GM19467 (cell line): Measurements from ENCODE around the gene PSMD14.
"Not testable (repeated sequence)": the region's sequence is repeated elsewhere in the genome, so short reads cannot be mapped to it uniquely, and the experiment has no call there.

Source experiments
- ATAC-seq: cut with Tn5 transposase; IDR thresholded peaks from one replicate; pipeline ENCODE4 v1.9.1; 2021; ENCODE audit warnings: mild to moderate bottlenecking, moderate library complexity; ENCODE audit not compliant: unreplicated experiment

Gene PSMD14

DNA sequence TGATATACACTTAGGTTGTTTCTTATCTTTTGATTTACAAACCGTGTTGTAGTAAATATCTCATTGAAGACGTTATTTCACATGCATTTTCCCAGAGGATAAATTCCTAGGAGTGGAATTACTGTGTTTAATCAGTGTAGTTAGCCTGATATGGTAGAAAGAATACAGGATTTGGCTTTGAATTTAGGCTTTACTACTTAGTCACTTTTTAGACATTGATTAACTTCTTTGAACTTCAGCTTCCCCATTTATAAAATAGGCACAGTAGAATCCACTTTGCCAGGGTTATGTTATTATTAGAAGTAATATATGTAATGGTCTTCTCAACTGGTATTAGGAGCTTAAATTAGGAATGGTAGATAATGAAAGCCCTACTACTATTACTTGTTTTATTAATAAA lies 27.4 kb downstream of the PSMD14 start:
- ATAC-seq: no peak

DNA sequence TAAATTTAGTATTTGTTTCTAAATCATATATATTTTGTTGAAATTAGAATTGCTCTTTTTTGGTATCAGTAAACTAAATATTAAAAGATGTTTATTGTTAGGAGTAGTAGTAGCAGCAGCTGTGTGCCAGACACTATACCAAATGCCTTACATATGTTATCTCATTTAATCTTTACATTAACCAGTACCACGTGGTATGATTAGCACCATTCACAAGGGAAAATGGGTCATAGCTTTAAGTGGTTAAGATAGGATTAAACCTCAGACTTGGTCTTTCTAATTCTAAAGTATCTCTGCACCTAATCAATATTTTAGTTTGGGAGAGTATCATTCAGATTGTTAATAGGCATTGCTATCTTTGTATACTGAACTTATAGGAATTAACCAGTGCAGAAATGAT lies 29.0 kb downstream of the PSMD14 start:
- ATAC-seq: no peak

DNA sequence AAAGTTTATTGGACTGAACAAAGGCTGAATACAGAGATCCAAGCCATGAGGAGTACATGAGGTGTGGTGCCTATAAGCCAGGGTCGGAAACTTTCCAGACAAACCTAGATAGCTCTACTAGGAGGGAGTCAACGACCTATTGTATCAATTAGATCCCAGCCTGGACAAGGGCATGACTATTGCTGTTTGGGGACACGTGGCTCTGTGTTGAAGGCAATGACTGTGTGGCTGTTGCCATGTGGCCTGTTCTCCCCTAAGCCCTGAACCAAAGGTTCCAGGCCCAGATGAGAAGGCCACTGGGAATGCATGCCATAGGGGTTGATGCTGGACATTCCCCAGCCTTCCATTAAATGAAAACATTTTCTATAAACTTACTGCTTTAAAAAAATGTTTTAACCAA lies 31.3 kb downstream of the PSMD14 start:
- ATAC-seq: not testable (repeated sequence)

DNA sequence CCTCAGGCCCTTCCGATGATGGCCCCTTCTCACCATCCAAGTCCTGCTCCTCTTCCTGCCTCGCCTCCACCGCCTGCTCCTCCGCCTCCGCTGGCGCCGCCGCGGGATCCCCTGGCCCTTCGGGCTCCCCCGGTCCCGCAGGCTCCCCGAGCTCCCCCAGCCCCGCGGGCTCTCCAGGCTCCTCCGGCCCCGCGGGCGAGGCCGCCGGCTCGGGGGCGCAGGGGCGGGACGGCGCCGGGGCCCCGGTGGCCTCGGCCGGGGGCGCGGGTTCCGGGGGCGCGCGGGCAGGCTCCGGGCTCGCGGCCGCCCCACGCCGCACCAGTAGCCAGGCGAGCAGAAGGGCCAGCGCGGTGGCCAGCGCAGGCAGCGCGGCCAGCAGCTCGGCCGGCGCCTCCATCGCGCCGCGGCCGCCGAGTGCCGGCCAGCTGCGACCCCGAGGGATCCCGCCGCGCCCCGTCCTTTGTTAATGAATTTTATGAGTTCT lies 32.7 kb downstream of the PSMD14 start:
- ATAC-seq: not testable (repeated sequence)

DNA sequence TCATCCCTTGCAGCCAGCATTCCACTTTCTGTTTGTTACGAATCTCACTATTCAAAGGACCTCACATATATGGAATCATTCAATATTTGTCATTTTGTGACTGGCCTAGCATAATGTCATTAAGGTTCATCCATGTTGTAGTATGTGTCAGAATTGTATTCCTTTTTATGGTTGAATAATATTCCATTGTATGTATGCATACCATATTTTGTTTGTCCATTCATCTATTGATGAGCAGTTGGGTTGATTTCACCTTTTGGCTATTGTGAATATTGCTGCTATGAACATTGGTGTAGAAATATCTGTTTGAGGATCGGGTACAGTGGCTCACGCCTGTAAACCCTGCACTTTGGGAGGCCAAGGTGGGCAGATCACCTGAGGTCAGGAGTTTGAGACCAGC lies 35.0 kb downstream of the PSMD14 start:
- no peak for ATAC-seq

DNA sequence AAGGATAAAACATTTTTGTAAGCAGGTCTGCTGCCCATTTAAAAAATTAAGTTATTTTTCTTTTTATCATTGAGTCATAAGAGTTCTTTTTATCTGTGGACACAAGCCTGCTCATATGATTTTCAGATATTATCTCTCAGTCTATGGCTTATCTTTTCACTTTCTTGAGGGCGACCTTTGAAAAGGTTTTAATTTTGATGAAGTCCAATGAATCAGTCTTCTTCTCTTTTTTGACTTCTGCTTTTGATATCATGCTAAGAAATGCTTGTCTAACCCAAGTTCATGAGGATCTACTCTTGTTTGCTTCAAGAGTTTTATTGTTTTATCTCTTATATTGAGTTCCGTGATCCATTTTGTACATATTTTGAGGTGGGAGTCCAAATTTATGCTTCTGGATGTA lies 36.5 kb downstream of the PSMD14 start:
- ATAC-seq: no peak

DNA sequence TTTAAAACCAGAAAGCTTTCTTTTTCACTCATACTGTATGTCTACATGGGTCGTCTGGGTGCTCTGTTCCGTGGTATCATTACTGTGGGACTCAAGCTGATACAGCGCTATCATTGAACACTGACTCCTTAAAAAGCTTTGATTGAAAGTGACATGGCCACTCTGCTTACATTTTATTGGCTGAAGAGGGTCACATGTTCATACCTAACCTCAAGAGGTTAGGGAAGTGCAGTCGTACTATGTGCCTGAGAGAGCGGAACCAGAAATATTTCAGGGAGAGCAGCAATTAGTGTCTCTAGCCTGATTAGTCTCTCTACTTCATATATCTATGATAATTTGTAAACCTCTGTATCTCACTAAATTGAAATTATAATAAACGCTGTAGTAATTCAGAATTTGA lies 43.5 kb downstream of the PSMD14 start:
- ATAC-seq: no peak

DNA sequence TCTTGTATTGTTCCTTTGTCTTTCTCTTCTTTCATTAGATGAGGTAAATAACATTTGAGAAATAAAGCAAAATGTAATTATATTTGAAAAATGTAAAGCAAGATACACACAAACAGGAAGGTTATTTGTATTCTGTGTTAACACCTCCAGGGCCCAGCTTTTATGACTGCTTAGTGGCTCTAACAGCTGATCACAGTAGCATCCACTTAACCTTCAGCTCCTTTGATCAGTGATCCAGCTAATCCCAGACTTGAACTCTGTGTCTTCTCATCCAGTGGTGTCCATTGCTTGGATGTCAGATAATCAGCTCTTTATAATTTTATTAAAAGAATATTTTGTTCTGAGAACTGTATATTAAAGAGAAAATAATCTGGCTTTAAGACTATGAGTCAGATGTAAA lies 44.5 kb downstream of the PSMD14 start:
- ATAC-seq: no peak

DNA sequence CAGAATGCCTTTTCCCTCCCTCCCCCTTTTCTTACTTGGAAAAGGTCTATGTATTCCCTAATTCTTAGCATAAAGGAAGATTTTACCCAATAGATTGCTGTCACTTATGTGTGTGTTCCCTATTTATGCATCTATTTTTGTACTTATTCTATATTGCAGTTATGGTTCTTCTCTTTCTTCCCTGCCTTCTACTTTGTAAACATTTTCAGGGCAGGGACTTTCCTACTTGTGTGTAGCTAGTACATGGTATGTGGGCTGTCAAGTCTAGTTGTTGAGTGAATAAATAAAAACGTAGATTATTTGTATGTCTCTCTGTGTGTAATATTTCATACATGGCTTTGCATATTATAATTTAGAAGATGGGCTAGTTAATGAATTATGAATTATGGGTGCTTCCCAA lies 45.3 kb downstream of the PSMD14 start:
- no peak for ATAC-seq

DNA sequence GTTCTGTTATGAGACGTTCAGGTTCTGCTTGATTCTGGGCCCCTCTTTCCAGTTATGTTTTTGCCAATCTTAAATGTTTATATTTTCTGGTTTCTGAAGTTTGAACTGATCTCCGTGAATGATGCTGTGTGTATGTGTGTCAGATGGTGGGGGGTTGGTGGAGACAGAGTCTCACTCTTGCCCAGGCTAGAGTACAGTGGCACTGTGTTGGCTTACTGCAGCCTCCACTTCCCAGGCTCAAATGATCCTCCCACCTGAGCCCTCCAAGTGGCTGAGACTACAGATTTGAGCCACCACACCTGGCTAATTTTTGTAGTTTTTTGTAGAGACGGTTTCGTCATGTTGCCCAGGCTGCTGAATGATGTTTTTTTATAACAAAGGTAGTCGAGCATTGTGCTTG lies 45.9 kb downstream of the PSMD14 start:
- no peak for ATAC-seq

DNA sequence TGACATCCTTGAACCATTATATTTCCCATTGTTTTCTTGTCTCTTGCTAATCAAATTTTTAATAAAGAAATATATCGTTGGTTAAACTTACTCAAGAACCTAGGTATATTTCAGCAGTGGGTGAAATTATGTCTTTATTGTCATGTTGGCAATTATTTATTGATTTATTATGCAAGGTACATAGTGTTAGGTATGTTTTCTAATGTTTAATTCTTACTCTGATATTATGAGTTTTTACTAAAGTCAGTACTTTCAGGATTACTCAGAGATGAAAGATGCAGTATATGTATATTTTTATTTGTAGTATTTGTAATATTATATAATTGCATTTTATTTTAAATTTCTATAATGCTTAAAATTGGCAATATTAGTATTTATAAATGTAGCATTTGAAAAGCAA lies 46.9 kb downstream of the PSMD14 start:
- ATAC-seq: no peak

DNA sequence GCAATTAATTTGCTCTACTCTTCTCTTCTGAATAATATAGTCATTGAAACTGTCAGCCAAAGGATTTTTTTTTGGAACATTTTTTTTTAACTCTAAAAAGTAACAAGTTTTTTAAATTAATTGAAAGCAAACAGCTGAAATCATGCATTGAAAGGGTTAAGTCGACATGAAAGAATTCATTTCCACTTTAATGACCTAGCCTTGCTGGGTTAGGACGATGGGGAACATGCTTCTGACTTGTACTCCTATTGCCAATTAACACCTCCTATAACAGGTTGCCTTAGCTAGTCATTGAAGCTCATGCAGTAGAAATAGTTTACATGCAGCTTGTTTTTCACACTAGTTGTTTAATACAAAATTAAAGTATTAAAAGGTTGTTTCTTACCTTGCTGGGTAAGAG lies 47.8 kb downstream of the PSMD14 start:
- ATAC-seq: no peak

DNA sequence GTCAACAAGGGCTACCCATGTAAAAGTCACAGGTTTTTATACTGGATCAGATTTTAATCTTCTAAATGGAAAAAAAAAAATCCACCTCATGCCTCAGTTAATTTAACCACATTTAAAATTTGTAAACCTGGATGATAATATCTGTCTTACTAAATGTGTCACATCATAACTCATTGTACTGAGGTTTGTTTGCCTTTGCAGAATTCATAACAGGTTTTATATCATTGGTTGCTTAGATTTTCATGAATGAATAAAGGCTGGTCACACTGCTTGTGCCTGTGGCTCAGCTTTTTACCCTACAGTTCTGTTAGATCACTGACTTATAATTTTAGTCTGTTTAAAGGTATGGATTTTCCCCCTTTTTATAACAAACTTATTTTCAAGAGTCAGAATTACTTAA lies 48.9 kb downstream of the PSMD14 start:
- ATAC-seq: no peak

DNA sequence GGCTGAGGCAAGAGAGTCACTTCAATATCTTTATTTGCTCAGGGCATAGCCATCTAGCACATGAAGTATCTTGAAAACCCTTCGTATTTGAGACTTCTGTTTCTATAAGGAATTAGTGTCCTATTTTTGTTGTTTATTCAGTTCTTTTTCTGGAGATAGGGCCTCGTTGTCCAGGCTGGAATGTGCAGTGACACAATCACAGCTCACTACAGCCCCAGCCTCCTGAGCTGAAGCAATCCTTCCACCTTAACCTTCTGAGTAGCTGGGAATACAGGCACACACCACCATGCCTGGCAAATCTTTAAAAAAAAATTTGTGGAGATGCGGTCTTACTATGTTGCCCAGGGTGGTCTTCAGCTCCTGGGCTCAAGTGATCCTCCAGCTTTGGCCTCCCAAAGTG lies 50.6 kb downstream of the PSMD14 start:
- no peak for ATAC-seq

DNA sequence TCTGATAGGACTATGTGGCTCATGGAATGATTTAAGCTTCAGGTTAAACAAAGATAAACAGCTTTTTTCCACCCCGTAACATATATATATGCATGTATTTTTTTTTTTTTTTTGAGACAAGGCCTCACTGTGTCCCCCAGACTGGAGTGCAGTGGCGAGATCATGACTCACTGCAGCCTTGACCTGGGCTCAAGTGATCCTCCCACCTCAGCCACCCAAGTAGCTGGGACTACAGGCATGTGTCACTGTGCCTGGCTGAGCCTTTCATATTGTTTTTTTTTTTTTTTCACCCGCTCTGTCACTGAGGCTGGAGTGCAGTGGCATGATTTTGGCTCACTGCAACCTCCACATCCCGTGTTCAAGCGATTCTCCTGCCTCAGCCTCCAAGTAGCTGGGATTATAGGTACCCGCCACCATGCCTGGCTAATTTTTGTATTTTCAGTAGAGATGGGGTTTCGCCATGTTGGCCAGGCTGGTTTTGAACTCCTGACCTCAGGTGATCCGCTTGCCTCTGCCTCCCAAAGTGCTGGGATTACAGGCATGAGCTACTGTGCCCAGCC lies 52.0 kb downstream of the PSMD14 start:
- ATAC-seq: not testable (repeated sequence)

DNA sequence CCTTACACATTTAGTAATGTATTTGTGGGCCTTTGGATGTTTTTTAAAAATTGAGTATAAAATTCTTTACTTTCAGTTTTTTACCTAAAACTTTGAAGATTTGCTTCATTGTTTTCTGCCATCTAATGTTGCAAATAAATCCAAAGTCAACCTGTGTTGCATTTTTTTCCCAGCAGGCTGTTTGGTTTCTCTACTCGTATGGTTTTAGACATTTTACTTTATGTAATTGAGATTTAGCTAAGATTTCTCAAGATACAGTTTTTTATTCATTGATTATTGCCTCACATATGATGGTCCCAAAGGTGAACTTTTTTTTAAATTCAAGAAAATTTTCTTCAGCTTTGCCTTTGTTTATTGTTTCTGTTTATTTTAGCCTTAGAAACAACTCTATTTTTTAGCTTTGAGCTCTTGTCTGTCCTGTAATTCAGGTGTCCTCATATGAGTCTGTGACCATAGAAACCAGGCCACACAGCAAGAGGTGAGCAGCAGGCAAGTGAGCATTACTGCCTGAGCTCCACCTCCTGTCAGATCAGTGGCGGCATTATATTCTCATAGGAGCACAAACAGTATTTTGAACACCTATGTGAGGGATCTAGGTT lies 54.4 kb downstream of the PSMD14 start:
- no peak for ATAC-seq

DNA sequence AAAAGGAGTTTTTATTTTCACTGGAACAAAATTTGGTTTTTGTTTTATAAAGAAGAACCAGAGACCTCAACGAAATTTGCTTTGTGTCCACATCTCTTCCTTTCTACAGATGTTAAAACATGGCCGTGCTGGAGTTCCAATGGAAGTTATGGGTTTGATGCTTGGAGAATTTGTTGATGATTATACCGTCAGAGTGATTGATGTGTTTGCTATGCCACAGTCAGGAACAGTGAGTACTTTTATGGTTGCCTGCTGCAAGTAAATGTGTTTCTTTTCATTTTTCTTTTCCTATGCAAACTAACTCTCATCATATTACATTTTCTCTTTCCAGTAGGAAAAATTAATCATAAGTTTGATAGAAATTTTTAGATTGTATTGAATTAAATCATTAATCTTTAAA lies 59.5 kb downstream of the PSMD14 start:
- ATAC-seq: no peak

DNA sequence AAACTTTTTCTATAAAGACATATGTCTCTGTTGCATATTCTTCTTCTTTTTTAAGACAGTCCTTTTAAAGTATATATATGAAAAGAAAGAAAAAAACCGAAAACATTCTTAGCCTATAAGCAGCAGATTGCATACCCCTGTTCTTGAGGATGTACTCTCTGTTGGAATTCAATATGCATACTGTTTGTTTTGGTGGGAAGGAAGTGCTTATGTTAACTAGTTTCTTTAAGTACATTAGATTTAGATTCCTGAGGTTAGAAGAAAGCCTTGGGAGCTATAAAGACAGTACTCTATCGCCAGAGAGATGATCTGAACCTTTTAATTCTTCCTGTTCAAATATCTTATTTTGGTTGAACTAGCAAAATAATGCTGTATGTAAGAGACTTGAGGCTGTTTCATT lies 61.1 kb downstream of the PSMD14 start:
- no peak for ATAC-seq

DNA sequence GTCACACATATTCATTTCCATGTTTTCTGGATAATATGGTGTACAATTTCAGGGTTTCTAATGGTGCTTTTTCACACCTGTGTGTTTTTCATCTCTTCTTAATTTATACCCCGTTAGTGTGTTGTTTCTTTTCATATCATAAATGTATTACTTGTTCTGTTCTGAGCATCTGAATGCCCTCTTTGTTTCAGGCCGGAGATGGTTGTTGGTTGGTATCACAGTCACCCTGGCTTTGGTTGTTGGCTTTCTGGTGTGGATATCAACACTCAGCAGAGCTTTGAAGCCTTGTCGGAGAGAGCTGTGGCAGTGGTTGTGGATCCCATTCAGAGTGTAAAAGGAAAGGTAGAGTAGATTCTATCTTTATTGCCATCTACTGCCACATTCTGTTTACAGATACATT lies 62.8 kb downstream of the PSMD14 start:
- no peak for ATAC-seq

DNA sequence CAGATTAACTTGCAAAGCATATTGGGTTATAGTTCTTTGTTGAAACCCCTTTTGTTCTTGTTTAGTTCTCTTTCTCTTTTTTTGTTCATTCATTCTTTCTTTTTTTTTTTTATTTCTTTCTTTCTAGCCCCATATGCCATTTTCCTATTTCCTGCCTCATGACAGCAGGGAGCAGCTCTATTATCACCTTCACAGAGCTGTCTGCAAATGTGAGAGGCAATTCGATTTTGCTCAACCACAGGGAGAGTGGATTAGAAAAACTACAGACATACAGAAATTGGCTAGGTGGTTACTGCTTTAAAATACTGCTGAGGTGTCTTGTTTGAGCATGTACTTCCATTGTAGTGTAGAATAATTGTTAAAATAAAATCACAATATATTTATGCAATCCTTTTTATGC lies 63.6 kb downstream of the PSMD14 start:
- no peak for ATAC-seq

DNA sequence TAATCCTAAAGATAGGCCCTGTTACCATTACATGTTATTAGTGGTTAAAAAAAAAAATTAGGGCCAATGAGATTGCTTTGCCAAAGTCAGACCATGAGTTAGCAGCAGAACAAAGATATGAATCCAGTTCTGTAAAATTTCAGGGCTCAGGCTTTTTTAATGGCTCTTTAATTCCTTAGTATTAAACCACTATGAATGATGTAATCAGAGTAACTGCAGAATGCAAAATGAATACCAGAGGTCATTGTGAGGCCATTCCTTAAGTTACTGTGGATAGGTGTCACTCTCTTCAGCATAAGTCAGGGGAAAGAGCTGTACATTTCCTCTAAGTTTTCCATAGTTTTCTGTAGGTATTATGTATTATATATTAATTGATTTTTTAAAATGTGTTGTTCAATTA lies 65.7 kb downstream of the PSMD14 start:
- no peak for ATAC-seq

DNA sequence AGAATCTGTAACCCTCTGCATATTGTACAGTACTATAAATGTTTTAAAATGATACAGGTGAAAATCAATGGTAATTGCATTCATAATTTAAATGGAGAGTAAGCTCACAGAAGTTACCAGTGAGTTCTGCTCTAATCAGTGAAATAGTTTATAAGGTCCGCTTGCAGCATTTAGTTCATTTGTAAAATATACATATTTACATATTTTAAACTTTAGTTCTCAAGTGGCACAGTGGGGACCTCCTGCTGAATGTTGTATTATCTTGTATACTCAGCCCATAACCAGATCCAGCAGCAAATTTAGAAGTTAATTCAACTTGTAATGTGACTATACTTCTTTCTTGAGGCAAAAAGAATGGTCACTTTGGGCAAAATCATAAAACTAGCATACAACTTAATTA lies 66.2 kb downstream of the PSMD14 start:
- ATAC-seq: no peak

DNA sequence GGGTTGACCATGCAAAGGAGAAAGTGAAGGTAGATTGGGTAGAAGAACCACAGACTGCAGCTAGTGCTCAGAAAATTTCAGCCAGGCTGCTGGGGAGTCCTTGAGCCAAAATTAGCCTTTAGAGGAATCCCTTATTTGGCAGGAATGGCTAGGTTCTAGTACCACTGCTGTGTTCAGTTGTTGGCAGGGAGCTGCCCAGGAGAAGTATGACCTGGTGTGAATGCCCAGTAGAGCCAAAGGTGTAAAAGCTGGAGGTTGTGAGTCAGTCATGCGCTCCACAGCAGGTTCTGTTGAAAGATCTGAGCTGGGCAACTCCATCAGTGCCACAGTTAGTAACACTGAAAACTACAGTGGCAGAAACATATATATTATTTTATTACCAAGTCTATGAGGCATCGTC lies 71.5 kb downstream of the PSMD14 start:
- no peak for ATAC-seq
